Measurements from ENCODE around the gene KLHL29.
A peak's percentile ranks its signal among the peaks of the same experiment; 100 is the strongest.

Gene KLHL29

DNA sequence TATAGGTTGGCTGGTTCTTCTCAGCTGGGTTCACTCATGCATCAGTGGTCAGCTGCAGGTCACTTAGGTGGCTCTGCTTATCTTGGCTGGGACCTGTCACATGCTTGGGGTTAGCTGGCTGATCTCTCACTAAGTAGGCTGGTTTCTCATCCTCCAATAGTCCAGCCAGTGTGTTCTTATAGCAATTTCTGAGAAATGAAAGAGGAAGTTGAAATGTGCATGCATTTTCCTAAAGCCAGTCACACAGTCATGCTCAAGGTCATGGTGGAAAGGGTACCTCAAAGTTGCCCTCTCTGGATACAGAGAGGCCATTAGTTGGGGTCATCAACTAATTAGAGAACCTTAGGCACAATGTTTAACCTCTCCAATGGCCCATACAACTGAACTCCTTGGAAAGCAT is 64.4 kb downstream of the KLHL29 start:
- DNase-seq (ENCODE audit: low read depth), result no peak

DNA sequence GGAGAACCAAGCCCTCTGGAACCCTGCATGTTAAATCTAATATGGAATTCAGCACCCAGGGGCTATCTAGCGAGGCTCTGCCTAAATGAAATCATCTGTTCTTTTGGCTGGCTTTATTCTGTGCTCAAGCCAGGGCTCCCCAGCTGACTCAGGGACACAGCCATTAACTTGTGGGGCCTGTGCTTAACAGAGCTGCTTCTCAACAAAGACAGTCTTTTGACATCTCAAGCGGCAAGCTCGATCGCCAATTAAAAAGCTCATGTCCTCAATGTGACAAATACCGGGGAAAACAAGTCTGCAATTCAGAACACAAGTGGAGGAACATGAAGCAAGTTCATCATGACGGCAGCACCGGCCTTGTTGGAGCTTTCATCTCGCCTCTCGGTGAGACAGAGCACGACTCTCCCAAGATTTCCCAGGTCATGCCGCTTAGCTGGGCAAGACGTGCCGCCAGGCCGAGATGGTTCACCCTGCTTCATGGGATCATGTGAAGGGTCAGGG is 64.9 kb downstream of the KLHL29 start:
- DNase-seq (ENCODE audit: low read depth), result no peak

DNA sequence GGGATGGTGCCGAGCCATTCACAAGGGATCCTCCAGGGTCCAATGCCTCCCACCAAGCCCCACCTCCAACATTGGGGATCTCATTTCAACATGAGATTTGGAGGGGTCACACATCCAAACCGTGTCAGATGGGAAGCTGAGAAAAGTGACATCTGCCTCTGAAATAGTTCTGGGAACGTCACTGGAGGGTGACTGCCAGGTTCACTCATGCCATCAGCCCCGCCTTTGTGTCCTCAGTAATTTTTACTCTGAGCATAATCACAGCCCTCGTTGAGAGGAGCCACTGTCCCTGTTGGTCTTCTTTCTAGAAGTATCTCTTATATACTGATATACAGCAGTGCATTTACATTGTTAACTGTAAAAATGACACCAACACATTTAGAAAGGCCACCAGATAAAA is 67.4 kb downstream of the KLHL29 start:
- DNase-seq (ENCODE audit: low read depth), result no peak

DNA sequence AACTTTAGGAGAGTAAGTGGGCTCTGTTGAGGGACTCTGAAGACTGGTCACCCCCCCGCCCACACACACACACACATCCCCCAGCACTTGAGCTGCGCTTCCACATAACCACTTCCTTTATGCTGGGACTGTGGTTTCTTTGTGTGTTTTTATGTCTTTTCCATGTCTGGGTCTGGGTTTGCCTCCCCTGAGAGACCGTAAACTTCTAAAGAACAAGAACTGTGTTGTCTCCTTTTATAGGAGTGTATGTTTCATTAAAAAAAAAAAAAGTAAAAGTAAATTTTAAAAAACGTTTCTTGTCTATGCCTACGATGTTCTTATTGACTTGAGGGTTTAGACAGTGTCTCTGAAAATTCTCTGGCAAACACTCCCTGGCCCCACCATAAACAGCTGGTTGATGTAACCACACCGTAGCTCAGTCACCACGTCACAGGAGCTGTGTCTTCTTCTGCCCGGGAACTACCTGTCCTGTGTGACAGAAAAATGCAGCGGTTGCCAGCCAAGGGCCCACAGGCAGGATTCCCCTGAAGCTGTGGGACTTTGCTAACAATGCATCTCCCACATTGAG is 68.0 kb downstream of the KLHL29 start:
- peak; percentile 43 for DNase-seq (ENCODE audit: low read depth)

DNA sequence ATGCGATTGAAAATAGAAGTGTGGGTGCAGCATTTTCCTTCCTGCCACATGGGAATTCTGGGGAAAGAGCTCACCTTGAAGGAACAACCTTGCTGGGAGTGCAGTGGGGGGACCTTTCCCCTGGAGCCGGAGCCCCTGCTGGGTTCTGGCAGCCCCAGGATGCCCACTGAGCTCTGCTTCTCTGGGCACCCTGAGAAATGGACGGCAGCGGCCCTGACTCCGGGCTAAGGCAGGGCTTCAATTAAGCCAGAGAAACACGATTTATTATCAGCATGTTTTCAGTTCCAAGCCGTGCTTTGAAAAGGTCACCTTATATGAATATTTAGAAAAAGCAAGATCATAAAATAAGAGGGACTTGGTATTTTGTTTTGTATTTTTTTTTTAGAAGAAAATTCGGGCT is 68.5 kb downstream of the KLHL29 start:
- DNase-seq (ENCODE audit: low read depth), result no peak

DNA sequence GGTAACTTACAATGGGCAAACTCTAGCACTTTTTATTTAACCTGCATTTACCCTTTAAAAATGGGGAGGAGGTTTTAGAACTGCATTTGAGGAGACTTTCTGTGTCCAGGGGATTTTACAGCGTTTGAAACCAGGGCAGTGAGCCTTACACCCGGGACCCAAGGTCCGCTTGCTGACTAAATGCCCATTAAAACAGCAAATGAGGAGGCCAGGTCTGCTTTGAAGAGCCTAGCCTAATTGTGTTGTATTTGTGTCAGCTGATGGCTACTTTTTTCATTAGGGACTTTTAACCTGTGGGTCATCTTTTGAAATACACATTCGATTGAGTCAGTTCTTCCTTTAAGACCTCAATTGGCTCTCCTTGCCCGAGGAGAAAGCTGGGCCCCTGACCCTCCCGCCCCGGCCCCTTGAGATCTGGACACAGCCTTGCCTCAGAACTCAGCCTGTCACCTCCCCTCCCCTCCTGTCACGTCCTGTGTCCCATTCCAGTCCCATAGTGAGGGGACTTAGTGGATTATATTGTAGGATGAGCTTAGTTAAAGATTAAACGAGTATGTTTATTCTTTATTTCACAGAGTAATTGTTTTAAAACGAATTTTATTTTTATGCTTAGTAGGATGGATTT is 69.0 kb downstream of the KLHL29 start:
- no peak for DNase-seq (ENCODE audit: low read depth)

DNA sequence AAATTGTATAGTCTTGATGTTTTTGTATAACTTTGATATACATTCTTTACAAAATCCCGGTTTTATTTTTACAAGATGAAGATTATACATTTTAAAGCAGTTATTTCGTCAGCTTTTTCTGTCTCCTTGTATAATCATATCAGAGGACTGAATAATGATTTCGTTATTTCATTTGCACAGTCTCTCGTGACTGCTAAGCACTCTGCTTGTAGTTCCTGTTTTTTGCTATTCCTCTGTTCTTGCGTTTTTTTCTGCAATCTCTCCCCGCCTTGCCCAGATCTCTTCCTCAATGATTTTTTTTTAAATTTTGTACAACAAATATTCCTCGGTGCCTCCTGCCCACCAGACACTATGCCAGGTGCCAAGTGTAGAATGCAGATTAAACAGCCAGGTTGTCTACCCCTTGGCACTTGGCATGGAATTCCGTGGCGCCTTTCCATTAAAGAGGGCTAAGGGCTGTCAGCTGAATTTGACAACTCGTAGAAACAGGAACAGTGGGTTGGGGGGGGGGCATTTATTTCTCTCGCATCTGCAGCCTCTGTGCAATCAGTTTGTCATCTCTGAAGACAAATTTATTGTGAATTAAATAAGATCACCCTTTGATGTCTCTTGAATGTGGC is 69.6 kb downstream of the KLHL29 start:
- no peak for DNase-seq (ENCODE audit: low read depth)

DNA sequence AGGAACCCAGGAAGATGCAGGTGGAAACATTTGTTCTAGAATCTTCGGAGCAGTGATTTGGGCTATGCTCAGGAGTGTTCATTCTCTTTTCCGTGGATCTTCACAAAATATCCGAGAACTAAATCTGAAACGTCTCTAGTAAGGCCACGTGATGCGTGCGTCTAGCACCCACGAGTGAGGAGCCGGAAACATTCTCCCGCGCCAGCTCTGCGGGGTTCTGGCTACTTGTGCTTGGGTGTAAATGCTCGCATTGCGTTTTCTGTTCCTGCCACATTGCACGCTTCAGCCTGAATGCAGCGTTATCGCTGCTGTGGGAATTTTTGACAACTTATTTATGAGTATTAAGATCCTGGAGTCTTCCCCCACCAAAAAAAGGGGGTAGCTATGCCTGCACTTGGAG is 71.4 kb downstream of the KLHL29 start:
- DNase-seq (ENCODE audit: low read depth), result no peak

DNA sequence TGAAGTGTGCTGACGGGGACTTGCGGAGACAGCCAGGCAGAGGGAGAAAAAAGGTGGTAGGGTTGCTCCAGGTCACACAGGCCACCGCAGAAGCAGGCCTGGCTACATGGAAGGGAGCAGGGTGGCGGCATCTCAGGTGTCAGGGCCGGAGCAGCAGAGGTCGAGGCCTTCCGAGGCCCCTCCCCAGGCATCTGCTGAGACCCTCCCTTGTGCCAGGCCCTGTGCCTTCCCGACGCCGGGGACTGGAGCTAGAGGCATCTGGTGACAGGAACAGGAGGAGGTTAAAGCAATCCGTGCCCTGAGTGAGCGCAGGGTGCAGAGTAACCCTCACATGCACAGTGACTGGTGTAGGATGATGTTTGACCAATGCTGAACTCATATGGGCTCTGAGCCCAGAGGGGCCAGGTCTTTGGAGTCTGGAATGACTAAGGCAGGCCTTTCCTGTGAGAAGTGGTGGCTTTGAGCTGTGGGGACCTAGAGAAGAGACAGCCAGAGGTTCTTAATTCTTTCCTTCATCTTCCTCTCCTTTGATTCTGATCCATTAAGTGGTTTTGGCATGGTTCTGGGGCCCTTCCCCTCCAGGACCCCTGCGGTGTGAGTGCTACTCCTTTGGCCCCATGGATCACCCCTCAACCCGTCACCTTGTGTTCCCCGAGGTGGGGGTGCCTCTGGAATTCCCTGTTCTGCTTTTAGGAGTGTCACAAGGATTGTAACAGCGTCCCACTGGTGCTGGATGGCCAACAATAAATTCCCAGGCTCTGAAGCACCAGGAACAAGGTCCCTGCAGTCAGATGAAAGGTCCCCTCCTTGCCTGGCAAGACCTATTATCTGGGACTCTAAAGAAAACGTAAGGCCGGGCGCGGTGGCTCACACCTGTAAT is 72.1 kb downstream of the KLHL29 start:
- DNase-seq (ENCODE audit: low read depth), result peak; percentile 59

DNA sequence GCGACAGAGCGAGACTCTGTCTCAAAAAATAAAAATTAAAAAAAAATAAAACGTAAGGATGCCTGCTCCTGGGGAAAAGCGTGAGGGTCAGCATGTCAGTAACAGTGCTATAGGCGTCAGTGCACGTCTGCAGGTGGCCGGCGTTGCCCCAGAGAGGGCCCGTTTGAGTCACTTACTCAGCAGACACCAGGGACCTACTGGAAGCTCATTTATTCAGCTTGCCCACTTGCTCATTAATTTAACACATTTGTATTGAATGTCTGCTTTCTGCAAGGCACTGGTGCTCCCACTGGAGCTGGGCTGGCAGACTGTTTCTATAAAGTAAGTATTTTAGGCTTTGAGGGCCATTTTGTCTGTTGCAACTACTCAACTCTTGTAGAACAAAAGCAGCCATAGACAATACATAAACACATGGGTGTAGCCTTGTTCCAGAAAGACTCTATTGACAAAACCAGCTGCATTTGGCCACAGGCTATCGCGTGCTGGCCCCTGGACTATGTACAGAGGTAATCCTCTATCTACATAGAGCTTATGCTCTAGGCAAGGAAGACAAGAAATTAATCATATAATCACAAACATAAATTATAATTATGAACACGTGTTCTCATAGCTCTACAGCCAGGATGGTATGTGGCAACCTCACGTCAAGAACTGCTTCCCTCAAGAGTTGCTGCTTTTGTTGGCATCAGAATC is 73.2 kb downstream of the KLHL29 start:
- no peak for DNase-seq (ENCODE audit: low read depth)

DNA sequence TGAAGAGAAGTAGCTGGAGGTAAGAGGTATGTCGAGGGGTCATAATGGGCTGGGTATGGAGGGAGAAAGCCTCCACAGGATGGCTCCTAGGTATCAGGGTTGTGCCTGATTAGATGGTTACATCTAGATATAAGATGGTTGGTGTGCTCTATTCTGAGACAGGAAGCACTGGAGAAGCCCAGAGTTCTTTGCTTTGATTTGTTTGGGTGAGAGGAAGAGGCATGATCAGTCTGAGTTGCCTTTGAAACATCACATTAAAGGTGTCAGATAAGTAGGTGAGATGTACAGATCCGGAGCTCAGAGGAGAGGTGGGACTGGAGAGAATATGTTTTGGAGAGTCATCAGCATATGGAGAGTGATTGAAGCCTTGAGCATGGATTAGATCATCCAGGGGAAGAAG is 74.1 kb downstream of the KLHL29 start:
- DNase-seq (ENCODE audit: low read depth), result no peak

DNA sequence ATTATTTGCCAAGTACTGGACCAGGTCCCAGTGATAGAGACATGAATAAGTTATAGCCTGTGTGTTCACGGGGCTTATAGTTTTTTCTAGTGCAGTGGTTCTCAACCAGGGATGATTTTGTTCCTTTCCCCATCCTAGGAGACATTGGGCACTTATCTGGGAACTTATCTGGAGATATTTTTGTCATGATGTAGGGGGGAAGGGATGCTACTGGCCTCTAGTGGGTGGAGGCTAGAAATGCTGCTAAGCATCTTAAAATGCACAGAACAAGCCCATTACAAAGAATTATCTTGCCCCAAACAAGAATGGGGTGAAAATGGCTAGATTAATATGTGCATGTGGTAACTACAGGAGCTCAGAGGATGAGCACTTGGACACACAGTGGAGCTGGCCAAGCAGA is 75.2 kb downstream of the KLHL29 start:
- DNase-seq (ENCODE audit: low read depth), result peak; percentile 59

DNA sequence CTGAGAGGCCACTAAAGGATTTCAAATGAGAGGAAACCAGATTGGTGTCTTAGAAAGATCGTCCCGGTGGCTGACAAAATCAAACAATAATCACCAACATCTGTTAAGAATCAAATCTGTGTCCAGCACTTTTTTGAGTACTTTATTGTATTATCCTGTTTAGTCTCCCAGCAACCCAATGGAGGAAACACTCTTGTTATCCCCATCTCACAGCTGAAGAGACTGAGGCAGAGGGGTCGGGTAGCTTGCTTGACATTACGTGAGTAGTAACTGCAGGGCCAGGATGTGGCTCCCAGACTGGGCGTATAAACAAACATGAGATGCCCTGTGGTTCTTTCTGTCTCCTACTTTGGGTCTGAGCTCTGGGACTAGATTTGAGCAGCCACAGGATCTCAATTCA is 76.0 kb downstream of the KLHL29 start:
- no peak for DNase-seq (ENCODE audit: low read depth)

DNA sequence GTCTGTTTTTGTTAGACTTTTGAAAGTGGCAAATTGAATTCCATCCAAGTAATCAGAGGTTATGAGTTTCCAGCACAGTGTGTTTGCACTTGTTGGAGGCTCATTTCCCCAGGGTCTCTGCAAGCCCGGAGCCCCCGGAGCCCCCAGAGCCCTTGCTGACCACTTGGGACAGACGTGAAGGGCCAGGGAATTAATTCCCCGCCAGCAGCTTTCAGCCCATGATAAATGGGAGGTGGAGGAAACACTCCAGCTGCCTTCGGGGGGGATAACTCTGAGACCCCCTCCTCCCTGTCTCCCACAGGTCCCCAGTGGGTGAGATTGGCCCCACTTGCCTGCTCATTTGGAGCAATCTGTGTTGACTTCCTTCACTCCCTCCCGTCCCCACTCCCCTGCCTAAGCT is 79.2 kb downstream of the KLHL29 start:
- no peak for DNase-seq (ENCODE audit: low read depth)

DNA sequence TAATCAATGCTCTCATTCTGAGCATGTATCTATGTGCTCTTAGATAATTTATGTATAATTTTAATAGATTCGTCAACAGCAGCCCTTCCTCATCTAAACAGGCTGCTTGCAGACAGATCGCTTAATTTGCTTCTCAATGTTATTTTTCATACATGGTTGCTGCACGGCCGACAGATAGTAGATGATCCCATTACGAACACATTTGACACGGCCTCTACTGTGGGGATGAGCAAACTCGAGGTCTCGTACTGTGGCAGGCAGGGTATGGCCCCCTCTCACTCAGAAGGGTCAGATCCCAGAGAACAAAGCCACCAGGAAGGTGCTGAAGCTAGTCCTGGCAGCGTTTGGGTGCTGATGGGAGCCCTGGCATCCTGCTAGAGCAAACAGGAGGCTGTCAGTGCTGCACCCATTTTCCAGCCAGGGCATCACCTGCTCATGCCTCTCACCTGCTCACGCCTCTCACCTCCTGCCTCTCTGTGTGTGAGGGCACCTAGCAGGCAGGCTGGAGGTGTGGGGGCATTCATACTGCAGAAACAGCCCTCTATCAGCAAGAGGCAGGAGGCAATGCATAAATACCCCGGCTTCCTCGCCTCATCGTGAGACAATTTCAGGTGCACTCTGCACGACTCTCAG is 80.0 kb downstream of the KLHL29 start:
- no peak for DNase-seq (ENCODE audit: low read depth)

DNA sequence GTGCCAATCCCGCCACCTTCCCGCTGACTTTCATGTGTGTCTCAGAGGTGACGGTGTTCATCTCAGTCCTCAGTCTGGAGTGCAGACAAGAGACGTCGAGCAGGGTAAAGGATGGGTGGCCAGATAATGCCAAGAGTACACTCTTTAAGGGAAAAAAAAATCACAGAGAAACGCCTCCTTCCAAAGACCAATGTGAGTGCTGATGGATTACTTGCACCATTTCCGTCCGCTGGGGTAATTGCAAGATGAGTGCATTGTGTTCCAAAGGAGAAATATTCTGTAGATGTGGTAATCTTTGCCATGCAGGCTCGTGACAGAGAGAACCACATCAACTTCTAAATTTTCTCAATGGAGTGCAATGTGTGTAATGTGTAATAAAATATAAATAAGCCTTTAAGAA is 81.0 kb downstream of the KLHL29 start:
- DNase-seq (ENCODE audit: low read depth), result no peak

DNA sequence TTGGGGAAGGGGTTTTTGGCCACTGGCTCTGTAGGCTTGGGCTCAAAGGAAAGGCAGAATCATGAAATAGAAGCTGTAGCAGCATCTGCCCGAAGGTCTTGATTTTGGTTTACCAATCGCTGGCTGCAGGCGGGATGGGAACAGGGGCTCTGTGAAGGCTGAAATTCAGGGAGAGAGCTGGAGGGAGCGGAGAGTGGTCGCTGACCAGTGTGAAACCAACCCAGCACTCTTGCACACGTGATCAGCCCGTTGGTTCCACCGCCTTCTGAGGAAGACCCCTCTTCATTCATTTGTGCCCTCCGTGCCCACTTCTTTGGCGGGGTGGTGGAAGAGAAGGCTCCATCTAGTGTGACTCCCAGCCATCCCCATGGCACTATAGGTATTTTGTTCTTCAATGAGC is 82.6 kb downstream of the KLHL29 start:
- DNase-seq (ENCODE audit: low read depth), result no peak

DNA sequence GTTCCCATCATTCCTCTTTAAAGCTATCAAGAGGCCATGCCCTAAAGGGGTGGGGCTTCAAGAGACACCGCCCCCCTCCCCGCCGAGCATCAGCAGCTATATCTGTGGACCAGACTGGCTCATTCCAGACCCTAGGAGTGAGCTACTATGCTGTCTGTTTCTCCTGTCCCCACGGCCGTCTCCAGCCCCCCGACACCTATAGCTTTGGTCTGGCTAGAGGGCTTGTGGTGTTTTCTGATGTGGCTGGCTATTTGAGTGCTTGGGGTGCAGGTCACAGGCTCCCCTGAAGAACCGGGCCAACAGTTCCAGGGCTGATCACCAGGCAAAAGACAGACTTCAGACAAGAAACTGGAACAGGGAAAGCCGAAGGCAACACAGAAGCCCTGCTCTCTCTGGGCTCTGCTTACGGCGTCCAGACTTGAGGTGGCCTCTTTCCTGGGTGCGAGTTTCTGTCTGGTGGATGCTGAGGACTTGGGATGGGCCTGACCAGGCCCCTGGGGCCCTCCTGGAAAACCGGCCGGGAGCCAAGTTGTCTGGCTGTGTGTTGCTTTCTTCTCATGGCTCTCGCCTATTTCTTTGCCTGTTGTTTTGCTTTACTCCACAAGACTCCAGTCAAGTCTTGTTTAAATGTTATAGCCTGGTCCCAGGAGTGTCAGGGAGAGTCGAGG is 83.6 kb downstream of the KLHL29 start:
- no peak for DNase-seq (ENCODE audit: low read depth)

DNA sequence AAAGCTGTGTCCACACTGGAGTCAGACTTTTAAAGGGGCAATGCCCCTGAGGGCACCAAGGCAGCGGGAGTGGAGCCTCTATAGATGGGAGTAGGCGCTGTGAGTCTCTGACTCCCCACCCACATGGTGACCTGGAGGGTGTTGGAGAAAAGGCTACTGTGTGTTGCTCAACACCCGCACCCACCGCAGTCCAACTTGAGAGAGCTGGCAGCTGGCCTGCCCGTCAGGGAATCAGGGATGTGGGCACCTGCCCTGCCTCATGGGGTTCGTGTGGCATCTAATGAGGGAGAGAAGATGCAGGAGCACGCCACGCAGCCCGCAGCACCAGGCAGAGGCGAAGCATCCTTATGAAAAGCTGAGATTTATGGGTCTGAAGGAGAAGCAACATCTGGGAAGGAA is 84.2 kb downstream of the KLHL29 start:
- DNase-seq (ENCODE audit: low read depth), result no peak

DNA sequence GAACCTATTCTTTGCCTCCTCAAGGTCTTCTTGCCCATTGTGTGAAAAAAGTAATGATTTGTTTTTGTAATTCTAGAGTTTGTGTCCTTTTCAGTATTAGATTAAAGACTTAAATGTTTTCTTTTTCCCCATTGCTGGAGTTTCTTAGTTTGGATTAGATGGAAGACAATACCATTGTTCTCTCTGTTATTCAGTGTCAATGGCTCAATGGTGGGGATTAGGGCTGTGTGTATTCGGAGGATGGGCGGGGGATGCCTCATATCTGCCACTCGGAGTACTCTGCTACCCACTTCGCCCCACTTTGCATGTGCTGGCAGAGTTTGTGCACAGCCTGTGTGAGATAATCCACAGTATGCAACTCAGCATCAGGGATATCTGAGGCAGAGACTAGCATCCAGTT is 90.1 kb downstream of the KLHL29 start:
- DNase-seq (ENCODE audit: low read depth), result no peak

DNA sequence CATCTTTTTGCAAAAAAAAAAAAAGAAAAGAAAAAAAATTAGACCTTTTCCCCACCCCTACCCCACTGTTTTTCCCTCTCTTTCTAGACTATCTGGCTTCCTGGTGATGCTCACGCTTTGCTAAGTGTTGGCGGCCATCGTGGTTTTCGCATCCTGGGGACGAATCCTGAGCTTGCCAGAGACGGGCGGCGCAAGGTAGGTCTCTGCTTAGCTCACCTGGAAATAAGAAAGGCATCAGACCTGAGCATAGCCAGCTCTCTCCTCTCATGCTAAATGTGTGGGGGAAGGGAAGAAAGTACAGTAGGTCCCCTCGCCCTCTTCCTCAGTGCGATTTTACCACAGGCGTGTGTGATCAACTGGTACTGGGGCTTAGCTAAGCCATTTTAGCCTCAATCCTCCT is 90.5 kb downstream of the KLHL29 start:
- no peak for DNase-seq (ENCODE audit: low read depth)
